ENCODE data around the gene GZMH. TPM values are rescaled to one million over a fixed set of nuclear protein-coding genes. Genes with fewer than 3 reads are reported as not detected.
"Not testable (repeated sequence)": the region's sequence is repeated elsewhere in the genome, so short reads cannot be mapped to it uniquely, and the experiment has no call there.

Gene GZMH
- total RNA-seq, 1 experiment from 2014 or later: not detected

DNA sequence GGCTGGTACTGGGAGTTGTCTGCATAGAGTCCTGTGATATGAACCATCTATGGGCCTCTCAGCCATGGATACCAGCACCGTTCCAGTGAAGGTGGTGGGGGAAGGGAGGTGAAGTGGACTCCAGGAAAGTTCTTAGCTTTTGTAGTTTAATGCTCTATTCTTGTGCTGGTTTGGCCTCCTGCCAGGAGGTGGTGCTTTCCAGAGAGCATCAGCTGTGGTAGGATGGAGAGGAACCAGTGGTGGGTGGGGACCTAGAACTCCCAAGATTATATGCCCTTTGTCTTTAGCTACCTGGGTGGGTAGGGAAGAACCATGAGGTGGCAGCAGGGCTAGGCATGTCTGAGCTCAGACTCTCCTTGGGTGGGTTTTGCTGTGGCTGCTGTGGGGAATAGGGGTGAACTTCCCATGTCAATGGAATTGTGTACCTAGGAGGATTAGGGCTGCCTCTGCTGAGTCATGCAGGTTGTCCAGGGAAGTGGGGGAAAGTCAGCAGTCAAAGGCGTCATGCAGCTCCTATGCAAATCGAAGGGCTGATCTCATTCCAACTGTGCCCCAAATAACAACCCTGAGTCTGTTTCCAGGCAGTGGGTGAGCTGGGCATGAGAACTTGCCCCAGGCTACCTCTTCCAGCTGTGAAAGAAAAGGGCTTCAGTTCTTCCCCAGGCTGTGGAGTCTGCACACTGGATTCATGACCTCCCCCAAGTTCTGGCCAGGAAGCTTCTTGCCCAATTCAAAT, 14.2 kb downstream of the GZMH start:
- DNase-seq (ENCODE audit: low read depth): no peak

DNA sequence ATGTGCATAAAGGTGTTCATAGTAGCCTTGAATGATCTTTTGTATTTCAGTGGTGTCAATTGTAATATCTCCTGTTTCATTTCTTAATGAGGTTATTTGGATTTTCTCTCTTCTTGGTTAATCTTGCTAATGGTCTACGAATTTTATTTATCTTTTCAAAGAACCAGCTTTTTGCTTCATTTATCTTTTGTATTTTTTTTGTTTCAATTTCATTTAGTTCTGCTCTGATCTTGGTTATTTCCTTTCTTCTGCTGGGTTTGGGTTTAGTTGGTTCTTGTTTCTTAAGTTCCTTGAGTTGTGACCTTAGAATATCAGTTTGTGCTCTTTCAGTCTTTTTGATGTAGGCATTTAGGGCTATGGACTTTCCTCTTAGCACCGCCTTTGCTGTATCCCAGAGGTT, 18.5 kb downstream of the GZMH start:
- DNase-seq (ENCODE audit: low read depth): not testable (repeated sequence)

DNA sequence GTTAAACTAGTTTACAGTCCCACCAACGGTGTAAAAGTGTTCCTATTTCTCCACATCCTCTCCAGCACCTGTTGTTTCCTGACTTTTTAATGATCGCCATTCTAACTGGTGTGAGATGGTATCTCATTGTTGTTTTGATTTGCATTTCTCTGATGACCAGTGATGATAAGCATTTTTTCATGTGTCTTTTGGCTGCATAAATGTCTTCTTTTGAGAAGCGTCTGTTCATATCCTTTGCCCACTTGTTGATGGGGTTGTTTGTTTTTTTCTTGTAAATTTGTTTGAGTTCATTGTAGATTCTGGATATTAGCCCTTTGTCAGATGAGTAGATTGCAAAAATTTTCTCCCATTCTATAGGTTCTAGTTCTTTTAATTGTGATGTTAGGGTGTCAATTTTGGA, 25.1 kb downstream of the GZMH start:
- DNase-seq (ENCODE audit: low read depth): not testable (repeated sequence)

DNA sequence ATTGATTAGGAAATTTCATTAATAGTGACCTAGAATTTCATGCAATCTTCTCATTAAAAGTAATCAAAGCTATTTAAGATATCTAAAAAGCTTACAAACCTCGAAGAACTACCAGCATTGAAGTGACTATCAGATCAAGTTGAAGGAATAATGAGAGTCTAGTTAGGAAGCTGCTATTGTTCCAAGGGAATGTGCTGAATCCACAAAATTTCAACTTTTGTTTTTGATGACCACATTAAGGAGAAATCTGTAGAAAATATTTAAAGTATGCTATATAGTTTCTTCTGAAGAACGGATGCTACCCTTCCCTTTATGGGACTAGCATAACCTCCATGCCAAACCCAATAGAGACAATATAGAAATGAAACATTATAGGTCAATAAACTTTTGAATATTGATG, 30.9 kb downstream of the GZMH start:
- DNase-seq (ENCODE audit: low read depth): no peak

DNA sequence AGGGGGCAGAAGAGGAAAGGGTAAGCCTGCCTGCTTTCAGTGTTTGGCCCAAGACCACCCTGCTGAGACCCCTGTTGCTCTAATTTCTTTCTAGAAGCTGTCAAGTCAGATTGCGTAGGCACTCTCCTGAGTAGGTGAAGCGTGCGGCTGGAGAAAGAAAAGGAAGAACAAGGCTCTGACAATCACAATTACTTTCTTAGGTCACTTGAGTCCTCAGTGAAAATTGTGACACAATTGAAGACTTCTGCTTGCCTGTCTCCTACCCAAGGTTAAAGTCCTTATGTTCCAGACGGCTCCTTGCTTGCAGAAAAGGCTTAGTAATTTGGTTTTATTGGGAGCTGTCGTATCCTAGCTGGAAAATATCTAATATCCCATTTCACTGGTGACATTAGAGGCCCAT, 32.7 kb downstream of the GZMH start:
- no peak for DNase-seq (ENCODE audit: low read depth)

DNA sequence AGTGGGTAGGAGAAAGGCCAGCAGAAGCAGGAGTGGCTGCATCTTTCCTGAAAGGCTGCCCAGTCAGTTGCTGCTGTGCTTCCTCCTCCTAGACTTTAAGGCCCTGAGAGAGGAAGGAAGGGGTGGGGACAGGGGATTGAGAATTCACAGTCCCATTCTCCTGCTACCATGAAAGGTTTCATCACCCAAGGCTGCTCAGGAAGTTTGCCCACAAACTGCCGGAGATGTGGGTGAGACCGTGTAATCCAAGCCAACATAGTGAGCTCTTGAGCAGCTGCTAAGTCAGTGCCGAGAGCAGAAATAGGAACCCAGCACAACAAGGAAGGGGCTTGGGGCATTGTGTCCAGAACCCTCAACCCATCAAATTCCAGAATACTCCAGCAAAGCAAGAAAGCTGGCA, 33.3 kb downstream of the GZMH start, which contains the start of gene CTSG:
Gene CTSG (minus strand): TSS at position 69 of the 400 bp plus-strand sequence. CDS start 27 bp downstream, at position 42.
- DNase-seq (ENCODE audit: low read depth): no peak

DNA sequence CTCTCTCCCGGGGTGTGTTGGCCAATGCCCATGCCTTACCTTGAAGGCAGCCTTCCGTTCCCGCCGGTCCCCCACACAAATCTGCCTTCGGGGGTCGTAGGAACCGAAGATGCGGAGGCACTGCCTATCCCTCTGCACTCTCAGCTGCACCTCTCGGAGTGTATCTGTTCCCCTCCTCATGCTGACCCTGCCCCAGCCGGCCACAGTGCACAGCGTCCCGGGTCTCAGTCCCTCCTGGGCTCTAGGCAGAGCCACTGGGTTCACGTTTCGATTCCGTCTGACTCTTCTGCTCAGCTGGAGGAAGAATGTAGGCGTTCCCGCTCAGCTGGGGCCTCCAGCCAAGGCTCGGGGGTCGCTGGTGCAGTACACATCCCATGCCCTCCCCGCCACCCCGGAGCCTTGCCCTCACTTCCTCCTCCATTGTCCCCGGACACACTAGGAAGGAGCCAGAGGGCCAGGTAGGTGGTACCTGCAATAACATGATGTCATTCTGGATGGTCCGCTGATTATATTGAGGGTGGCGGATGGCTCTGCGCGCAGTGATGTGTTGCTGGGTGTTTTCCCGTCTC, 35.2 kb downstream of the GZMH start:
- DNase-seq (ENCODE audit: low read depth): no peak

DNA sequence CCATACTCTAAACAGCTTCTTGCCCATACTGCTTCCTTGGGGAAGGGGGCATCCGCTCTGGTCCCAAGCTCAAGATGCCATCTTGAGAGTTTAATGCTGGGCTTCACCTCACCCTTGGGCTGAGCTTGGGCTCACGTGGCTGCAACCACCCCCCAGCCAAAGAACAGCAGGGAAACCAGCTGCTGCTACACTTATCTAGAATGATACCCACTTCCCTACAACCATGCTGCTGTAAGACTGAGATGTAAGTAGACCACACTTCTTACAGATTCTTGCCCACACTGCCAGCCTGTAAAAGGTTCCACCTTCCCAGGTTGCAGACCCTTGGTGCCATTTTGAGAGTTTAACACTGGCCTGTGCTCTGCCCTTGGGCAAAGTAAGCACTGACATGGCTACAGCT, 43.2 kb downstream of the GZMH start:
- no peak for DNase-seq (ENCODE audit: low read depth)

DNA sequence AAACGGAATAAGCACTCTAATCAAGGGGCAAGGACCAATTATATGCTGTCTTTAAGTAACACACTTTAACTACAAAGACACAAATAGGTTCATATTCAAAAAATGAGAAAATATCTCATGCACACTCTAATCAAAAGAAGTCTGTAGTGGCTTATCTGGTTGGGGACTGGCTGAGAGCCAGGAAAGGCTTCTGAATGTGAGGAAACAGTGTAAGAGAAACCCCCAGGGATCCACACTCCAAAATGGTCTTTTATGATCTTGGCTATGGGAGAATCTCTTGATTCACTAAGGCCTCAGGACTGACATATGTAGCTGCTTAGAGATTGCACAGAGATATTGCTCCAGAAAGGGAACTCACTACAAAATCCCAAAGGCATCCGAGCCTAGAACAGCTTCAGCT, 43.7 kb downstream of the GZMH start:
- DNase-seq (ENCODE audit: low read depth): no peak

DNA sequence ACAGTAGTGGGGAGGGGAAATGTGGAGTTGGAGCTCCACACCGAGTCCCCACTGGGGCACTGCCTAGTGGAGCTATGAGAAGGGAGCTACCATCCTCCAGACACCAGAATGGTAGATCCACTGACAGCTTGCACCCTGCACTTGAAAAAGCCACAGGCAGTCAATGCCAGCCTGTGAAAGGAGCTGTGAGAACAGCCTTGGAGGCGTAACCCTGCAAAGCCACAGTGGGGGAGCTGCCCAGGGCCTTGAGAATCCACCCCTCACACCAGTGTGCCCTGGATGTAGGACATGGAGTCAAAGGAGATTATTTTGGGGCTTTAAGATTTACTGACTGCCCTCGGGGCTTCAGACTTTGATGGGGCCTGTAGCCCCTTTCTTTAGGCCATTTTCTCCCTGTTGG, 46.0 kb downstream of the GZMH start:
- DNase-seq (ENCODE audit: low read depth): no peak

DNA sequence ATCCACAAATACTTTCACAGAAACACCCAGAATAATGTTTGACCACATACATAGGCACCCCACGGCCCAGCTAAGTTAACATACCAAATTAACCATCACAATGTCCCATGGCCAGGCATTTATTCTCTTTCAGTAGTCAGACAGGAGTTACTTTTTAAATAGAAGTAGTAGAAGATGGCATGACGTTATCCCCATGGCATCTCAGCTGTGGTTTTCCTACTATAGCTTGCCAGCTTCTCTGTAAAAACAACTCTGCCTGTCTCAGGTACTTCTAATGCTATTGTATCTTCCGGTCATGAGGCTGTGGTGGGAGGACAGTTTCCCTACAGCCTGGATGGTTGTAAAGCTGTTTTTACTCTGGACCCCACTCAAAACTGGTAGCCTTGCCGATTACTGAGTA, 52.7 kb downstream of the GZMH start:
- peak; percentile 53 for DNase-seq (ENCODE audit: low read depth)

Other genes with a start within 250 kb of the GZMH start
- 0.37 and 0.44 TPM in 2 replicates for gene NFATC4, start 241.5 kb downstream of the GZMH start, total RNA-seq (2014; rRNA removed; shearing (Covaris generic))
- not detected in 2 replicates for gene NYNRIN, start 210.7 kb downstream of the GZMH start, total RNA-seq (2014; rRNA removed; shearing (Covaris generic))
- gene CBLN3, start 180.0 kb downstream of the GZMH start, total RNA-seq (2014; rRNA removed; shearing (Covaris generic)): 0.15 and 1.2 TPM in 2 replicates
- gene KHNYN, start 179.7 kb downstream of the GZMH start, total RNA-seq (2014; rRNA removed; shearing (Covaris generic)): 12.9 and 18.4 TPM in 2 replicates
- 12.4 and 13.2 TPM in 2 replicates for gene SDR39U1, start 166.9 kb downstream of the GZMH start, total RNA-seq (2014; rRNA removed; shearing (Covaris generic))
- not detected in 2 replicates for gene CMA1, start 101.4 kb downstream of the GZMH start, total RNA-seq (2014; rRNA removed; shearing (Covaris generic))
- not detected in 2 replicates for gene CTSG, start 33.4 kb downstream of the GZMH start, total RNA-seq (2014; rRNA removed; shearing (Covaris generic))
- not detected in 2 replicates for gene GZMB, start 24.5 kb upstream of the GZMH start, total RNA-seq (2014; rRNA removed; shearing (Covaris generic))